DMS 273 (cell line): ENCODE results near the gene ITPK1.
A peak's percentile ranks its signal among the peaks of the same experiment; 100 is the strongest.
"Not testable (repeated sequence)": the region's sequence is repeated elsewhere in the genome, so short reads cannot be mapped to it uniquely, and the experiment has no call there.

Experiments
- DNase-seq: peaks from one replicate; lab custom pipeline; 2025; ENCODE audit not compliant: unreplicated experiment; lab: John Stamatoyannopoulos, UW

ITPK1 gene

GRCh38 chr14:93131257-93131820, 15.6 kb upstream of the ITPK1 start:
- DNase-seq: not testable (repeated sequence)

DNA sequence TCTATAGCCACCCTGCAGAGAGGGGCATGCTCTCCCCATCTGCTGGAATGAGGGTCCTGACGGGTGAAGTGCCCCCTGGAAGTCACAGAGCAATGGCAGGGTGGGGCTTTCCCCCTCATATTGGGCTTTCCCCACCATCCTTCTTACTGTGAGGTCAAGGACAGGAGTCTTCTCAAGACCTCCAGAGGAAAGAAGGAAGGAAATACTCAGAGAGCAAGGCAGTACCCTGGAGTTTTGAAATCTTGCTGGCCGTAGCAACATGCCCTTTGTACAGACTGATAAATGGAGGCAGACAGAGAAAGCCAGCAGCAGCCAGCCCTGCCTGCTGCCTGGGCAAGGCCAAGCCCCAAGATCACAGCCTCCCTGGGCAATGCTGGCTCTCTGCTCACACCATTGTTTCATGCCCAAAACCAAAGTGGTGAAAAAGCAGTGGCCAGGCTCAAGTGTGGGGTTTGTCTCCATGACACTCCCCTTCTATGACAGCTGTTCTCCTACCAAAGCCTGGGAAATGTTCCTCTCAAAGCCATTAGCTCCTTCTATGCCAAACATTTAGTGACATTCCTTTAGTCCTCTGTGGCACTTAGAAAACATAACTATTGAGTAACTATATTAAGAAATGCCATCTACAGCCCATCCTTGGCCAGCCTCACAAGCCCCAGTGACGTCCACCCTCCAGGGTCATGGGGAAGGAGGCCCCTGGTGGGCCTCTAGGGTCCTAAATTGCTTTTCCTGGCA, 13.2 kb upstream of the ITPK1 start:
- no peak for DNase-seq

DNA sequence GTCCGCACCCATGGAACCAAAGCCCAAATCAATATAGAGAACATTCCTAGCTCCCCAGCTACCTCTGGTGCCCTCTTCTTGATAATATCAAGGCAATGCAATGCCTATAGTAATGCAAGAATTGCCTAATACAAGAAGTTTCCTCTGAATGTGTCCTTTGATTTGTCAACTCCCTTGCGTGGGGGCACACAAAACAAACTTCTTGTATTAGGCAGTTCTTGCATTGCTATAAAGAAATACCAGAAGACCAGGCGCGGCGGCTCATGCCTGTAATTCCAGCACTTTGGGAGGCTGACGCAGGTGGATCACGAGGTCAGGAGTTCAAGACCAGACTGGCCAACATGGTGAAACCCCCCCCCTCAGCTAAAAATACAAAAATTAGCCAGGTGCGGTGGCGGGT, 10.4 kb upstream of the ITPK1 start:
- DNase-seq: no peak

GRCh38 chr14:93122826-93123225, 7.1 kb upstream of the ITPK1 start:
- no peak for DNase-seq

- no peak for DNase-seq
Observed at GRCh38 chr14:93121030-93121834, 5.5 kb upstream of the ITPK1 start.

GRCh38 chr14:93120517-93120916, 4.8 kb upstream of the ITPK1 start:
- DNase-seq: no peak

GRCh38 chr14:93116676-93117200, 1.0 kb upstream of the ITPK1 start:
- no peak for DNase-seq

GRCh38 chr14:93115069-93115820, 480 bp downstream of the ITPK1 start:
- DNase-seq: peak; percentile 96

DNA sequence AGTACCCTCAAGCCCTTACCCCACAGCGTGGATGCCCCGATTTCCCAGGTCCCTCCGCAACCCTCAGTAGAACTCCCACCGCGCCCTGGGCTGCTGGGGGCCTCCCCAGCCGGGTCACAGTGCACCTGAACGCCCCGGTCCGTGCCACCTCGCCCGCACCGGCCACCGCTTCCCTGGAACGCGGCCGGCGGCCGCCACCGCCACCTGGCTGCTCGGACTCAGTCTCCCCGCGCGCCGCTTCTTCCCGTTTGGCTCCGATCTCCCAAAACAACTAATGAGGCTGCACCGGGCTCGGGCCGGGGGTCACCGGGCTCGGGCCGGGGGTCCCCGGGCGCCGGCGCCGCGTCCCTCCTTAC, 1.0 kb downstream of the ITPK1 start:
- DNase-seq: no peak

DNA sequence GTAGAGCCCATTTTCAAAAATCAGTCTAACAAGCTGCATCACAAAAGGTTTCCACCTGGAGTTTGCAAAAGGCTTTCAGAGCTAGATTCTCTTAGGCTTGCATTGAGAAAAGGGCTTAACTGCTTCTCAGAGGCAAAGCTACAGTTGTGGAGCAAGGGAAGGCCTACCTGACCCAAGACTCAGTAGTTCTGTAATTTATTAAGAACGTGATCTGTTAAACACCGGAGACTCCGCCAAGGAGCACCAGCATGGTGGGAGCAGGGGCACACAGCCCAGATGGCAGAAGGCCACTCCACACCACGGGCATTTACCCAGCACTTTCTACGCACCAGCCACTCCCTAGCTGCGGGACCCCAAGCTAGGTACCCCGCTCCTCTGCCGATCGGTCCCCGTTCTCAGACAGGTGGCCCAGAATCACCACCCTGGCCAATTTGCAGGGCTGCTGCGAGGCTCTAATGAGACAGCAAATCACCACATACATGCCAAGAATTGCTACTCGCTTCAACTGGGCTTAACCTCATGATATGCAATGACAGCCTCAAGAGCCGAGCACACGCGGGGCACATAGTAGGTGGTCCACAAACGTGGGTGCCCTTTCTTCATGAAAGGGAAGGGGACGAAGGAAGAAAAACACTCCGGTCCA, 1.5 kb downstream of the ITPK1 start:
- DNase-seq: peak; percentile 43

GRCh38 chr14:93113678-93114067, 2.1 kb downstream of the ITPK1 start:
- no peak for DNase-seq

GRCh38 chr14:93112891-93113677, 2.6 kb downstream of the ITPK1 start:
- peak; percentile 89 for DNase-seq

DNA sequence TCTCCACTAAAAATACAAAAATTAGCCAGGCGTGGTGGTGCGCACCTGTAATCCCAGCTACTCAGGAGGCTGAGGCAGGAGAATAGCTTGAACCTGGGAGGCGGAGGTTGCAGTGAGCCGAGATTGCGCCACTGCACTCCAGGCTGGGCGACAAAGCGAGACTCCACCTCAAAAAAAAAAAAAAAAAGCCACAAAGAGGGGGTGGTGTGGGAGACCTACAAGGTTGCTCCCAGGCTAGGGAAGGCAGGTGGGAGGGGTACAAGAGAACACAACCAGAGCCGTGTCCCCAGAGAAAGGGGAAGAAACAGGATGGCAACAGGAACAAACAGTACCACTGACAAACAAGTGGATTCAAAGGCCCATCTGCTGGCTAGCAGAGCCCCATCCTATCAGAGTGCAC, 4.2 kb downstream of the ITPK1 start:
- not testable (repeated sequence) for DNase-seq

DNA sequence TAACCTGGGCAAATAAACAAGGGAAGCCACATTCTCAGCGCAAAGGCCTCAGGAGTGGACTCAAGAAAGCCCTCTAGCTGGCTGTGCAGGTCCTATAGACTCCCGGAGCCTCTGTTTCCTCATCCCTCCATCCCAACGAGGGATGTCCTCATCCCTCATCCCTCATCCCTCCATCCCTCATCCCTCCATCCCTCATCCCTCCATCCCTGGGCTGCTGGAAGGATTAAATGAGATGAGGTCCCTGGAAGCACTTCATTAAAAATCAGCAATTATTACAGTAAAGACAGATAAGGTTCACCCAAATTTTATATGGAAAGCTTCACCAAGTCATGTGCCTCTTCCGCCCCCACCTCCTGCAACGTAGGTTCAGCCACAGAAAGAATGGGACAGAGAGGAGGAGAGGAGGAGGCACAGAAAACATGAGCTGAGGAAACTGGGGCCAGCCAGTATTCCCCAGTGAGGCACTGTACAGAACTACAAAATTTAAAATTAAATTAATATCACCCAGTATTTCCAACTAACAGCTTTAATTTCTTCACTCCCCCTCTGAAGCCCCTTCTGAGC, 4.8 kb downstream of the ITPK1 start:
- DNase-seq: no peak

DNA sequence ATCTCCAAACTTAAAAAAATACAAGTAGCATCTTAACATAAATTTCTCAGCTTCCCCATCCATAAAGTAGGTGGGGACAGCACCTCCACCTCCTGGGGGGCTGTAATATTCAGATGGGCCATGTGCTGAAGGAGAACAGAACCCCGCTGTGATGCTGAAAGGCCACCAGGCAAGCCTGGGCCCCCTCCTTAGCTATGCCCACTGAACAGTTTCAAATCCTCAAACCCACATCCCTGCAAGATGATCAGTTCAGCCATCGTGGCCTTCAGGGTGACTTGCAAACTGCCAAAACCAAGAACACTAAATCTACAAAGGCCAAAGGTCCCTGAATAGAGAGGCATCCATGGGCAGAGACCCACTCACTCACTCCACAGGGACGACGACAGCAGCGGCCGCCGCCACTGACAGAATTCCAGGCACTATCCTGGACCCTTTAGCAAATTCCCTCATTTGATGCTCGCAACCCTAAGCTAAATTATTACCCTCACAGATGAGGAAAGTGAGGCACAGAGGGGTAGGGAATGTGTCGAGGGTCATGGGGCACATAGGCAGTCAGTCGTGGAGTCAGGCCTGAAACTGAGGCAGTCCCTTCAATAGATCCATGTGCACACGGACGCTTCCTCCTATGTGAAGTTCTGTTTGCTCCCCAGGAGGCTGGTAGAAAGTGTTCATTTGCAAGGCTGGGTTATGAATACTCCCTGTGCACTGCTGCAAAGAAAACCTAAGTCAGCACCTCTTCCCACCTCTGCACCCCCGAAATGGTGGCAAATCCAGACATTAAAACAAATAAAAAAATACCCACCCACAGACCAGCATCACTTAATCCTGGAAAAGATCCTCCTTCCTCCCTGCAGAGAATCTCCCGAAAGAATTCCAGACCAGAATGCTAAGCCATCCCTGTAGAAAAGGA, 5.9 kb downstream of the ITPK1 start:
- no peak for DNase-seq

GRCh38 chr14:93108105-93108504, 7.6 kb downstream of the ITPK1 start:
- no peak for DNase-seq

DNA sequence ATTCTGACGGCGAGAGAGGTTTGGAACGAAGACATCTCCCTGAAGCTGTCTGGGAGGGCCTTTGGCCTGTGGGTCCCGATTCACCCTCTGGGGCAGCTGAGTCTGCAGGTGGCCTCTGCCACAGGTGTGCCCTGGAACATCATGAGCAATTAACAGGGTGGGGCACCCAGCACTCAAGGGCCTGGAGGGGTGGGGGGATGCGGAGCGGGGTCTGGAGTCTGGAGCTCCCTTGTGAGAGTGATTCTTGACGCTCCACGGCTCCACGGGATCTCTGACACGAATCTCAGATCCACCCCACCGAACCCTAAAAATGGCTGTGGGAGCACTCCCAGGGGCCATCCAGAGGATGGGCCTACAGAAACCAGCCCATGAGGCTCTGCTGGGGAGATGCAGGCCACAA, 8.3 kb downstream of the ITPK1 start:
- no peak for DNase-seq

- DNase-seq: no peak
Observed at GRCh38 chr14:93106541-93107156, 9.1 kb downstream of the ITPK1 start.
